GM23338 (cell line): ENCODE results near the gene ST6GALNAC3. TPM values are rescaled to one million over a fixed set of nuclear protein-coding genes. Genes with fewer than 3 reads are reported as not detected.

Experiments
- ATAC-seq: fragments of 200-7000 bp; cut with Tn5 transposase; 3 replicates; pipeline ENCODE4 v1.9.1; 2020
- DNase-seq: peaks from one replicate; pipeline ENCODE4 v3.0.0-alpha.2; 2015; ENCODE audit warnings: low spot score
- H2AFZ ChIP-seq: fragments of 200-600 bp; sonication (generic); 2 replicates; pipeline ENCODE4 v1.8.0; 2016; ENCODE audit warnings: antibody characterized with exemption, mild to moderate bottlenecking, moderate library complexity
- H3F3A ChIP-seq: fragments of 200-600 bp; sonication (generic); replicated peaks from 2 replicates; pipeline ENCODE4 v1.8.0; 2017; ENCODE audit warnings: antibody characterized with exemption, mixed run types, low read depth
- H3K27ac ChIP-seq: fragments of 200-600 bp; sonication (generic); 2 replicates; pipeline ENCODE4 v1.6.1; 2016; ENCODE audit warnings: low read depth
- H3K27me3 ChIP-seq: fragments of 200-600 bp; sonication (generic); 2 replicates; pipeline ENCODE4 v1.8.0; 2016; ENCODE audit warnings: mild to moderate bottlenecking, mixed run types, moderate library complexity; ENCODE audit not compliant: insufficient read depth
- H3K36me3 ChIP-seq: fragments of 200-600 bp; sonication (generic); 2 replicates; pipeline ENCODE4 v1.8.0; 2016; ENCODE audit warnings: mild to moderate bottlenecking; ENCODE audit not compliant: insufficient read depth
- H3K4me1 ChIP-seq: fragments of 200-600 bp; sonication (generic); 2 replicates; pipeline ENCODE4 v1.8.0; 2016; ENCODE audit warnings: mild to moderate bottlenecking, moderate library complexity; ENCODE audit not compliant: insufficient read depth
- H3K4me2 ChIP-seq: fragments of 200-600 bp; sonication (generic); 2 replicates; pipeline ENCODE4 v1.7.1; 2017; ENCODE audit warnings: mixed run types
- H3K4me3 ChIP-seq: fragments of 200-600 bp; sonication (generic); 2 replicates; pipeline ENCODE4 v1.6.1; 2016; ENCODE audit warnings: mixed run types
- H3K79me2 ChIP-seq: fragments of 200-600 bp; sonication (generic); replicated peaks from 2 replicates; pipeline ENCODE4 v1.8.0; 2017; ENCODE audit warnings: mild to moderate bottlenecking; ENCODE audit not compliant: insufficient read depth
- H3K9me2 ChIP-seq: fragments of 200-600 bp; sonication (generic); 2 replicates; pipeline ENCODE4 v1.8.0; 2017; ENCODE audit not compliant: insufficient read depth
- H4K20me1 ChIP-seq: fragments of 200-600 bp; sonication (generic); replicated peaks from 2 replicates; pipeline ENCODE4 v1.8.0; 2017; ENCODE audit warnings: mild to moderate bottlenecking; ENCODE audit not compliant: insufficient read depth
- H3K27ac Mint-ChIP-seq: 2 replicates; pipeline ENCODE4 v1.8.0; 2020; ENCODE audit warnings: inconsistent platforms, mild to moderate bottlenecking, moderate library complexity, mixed read lengths
- H3K27me3 Mint-ChIP-seq: 3 replicates; pipeline ENCODE4 v1.8.0; 2022; ENCODE audit warnings: low read depth, mild to moderate bottlenecking, moderate library complexity, mixed read lengths, inconsistent platforms; ENCODE audit not compliant: insufficient read depth, poor library complexity
- H3K36me3 Mint-ChIP-seq: 3 replicates; pipeline ENCODE4 v1.8.0; 2021; ENCODE audit warnings: low read depth, mild to moderate bottlenecking, inconsistent platforms, moderate library complexity, mixed read lengths
- H3K4me1 Mint-ChIP-seq: 3 replicates; pipeline ENCODE4 v1.8.0; 2020; ENCODE audit warnings: mild to moderate bottlenecking, inconsistent platforms, mixed read lengths
- H3K4me3 Mint-ChIP-seq: 3 replicates; pipeline ENCODE4 v1.8.0; 2021; ENCODE audit warnings: moderate library complexity, mild to moderate bottlenecking, inconsistent platforms, mixed read lengths
- H3K9me3 Mint-ChIP-seq: 3 replicates; pipeline ENCODE4 v1.8.0; 2020; ENCODE audit warnings: moderate library complexity, mild to moderate bottlenecking, inconsistent platforms, mixed read lengths
- CREB1 ChIP-seq: fragments of 250-450 bp; sonication (Bioruptor Pico); IDR thresholded peaks from 2 replicates; pipeline ENCODE4 v1.5.0; 2020; ENCODE audit warnings: low read depth, mild to moderate bottlenecking, moderate library complexity
- CTCF ChIP-seq, 2 experiments: fragments of 200-600 bp in 1 of 2; sonication (generic) in 1 of 2; conservative IDR thresholded peaks; 2 replicates each; pipeline versions ENCODE4 v1.5.1 to v1.6.1; 2016 to 2017; ENCODE audit warnings: antibody characterized with exemption in 2 of 2, low read depth in 2 of 2, mild to moderate bottlenecking in 2 of 2, moderate library complexity in 1 of 2
- EZH2 ChIP-seq: fragments of 200-600 bp; sonication (generic); IDR thresholded peaks from one replicate; pipeline ENCODE4 v1.8.0; 2017; ENCODE audit warnings: antibody characterized with exemption, mild to moderate bottlenecking, low read depth; ENCODE audit not compliant: unreplicated experiment
- EZH2phosphoT487 ChIP-seq: fragments of 200-600 bp; sonication (generic); IDR thresholded peaks from one replicate; pipeline ENCODE4 v1.8.1; 2018; ENCODE audit warnings: antibody characterized with exemption; ENCODE audit not compliant: unreplicated experiment
- NANOG ChIP-seq: IDR thresholded peaks from 2 replicates; pipeline ENCODE4 v1.6.1; 2016; ENCODE audit warnings: antibody characterized with exemption, borderline replicate concordance
- POLR2AphosphoS5 ChIP-seq: IDR thresholded peaks from 2 replicates; pipeline ENCODE4 v1.6.1; 2016; ENCODE audit warnings: antibody characterized with exemption, low read depth
- REST ChIP-seq: IDR thresholded peaks from one replicate; pipeline ENCODE4 v1.6.1; 2018; ENCODE audit warnings: antibody characterized with exemption; ENCODE audit not compliant: unreplicated experiment
- STAT1 ChIP-seq: IDR thresholded peaks from one replicate; pipeline ENCODE4 v1.6.1; 2016; ENCODE audit warnings: antibody characterized with exemption; ENCODE audit not compliant: unreplicated experiment
- ZNF114 ChIP-seq: fragments of 250-450 bp; sonication (Bioruptor Pico); IDR thresholded peaks from 2 replicates; pipeline ENCODE4 v1.5.0; 2020; ENCODE audit warnings: mild to moderate bottlenecking, moderate library complexity
- ZNF331 ChIP-seq: fragments of 250-450 bp; sonication (Bioruptor Pico); IDR thresholded peaks from 2 replicates; pipeline ENCODE4 v1.5.0; 2020; ENCODE audit warnings: low read depth, mild to moderate bottlenecking, moderate library complexity
- polyA plus RNA-seq: library from polyadenylated mRNA; unstranded; fragments of >200 nt; fragmentation: Nextera tagmentation; extraction: Ambion mirVana; gene quantifications from 2 replicates; pipeline ENCODE4 v1.2.1, GENCODE V29; 2016
- total RNA-seq: library from RNA; depleted of rRNA; stranded (reverse); fragments of >200 nt; shearing (Covaris generic); gene quantifications from 2 replicates; pipeline ENCODE4 v1.2.3, GENCODE V29; 2014
- TF ChIP-seq, protein P1 (sequence below): IDR thresholded peaks from 2 replicates; pipeline ENCODE4 v1.6.1; 2016; ENCODE audit warnings: antibody characterized with exemption

Gene ST6GALNAC3
- total and polyA plus RNA-seq, 2 experiments from 2014 or later = 4.7 to 11.6 TPM

GRCh38 chr1:76260279-76260678 is 185.7 kb downstream of the ST6GALNAC3 start:
- no peaks in the 10 kb centered on the region for H3K79me2 ChIP-seq
- Mint-ChIP-seq H3K27ac (no peak overlapping the region), H3K9me3 (no peaks in the 10 kb centered on the region), H3K36me3 (no peaks in the 10 kb centered on the region), H3K27me3 (no peaks in the 10 kb centered on the region), H3K4me1 (peaks cover 25% of the 10 kb centered on the region), H3K4me3 (no peak overlapping the region)
- H3K4me1 ChIP-seq = peaks cover 4% of the 10 kb centered on the region; the same call in 1 of the 2 replicates
- no peak overlapping the region for H3K4me2 ChIP-seq
- DNase-seq (no peak), ATAC-seq (no peak)
- no peak for TF ChIP-seq EZH2phosphoT487
- TF ChIP-seq ZNF114 (CRISPR knock-in tag) = no peak
- no peak for TF ChIP-seq EZH2
- TF ChIP-seq STAT1 = no peak
- no peak for TF ChIP-seq ZNF331
- TF ChIP-seq POLR2AphosphoS5 = no peak
- TF ChIP-seq, protein P1, sequence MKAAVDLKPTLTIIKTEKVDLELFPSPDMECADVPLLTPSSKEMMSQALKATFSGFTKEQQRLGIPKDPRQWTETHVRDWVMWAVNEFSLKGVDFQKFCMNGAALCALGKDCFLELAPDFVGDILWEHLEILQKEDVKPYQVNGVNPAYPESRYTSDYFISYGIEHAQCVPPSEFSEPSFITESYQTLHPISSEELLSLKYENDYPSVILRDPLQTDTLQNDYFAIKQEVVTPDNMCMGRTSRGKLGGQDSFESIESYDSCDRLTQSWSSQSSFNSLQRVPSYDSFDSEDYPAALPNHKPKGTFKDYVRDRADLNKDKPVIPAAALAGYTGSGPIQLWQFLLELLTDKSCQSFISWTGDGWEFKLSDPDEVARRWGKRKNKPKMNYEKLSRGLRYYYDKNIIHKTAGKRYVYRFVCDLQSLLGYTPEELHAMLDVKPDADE = no peak
- H3K9me2 ChIP-seq = no peaks in the 10 kb centered on the region
- H3K27me3 ChIP-seq = no peaks in the 10 kb centered on the region
- H2AFZ ChIP-seq = no peak overlapping the region
- H3K36me3 ChIP-seq = no peaks in the 10 kb centered on the region
- H4K20me1 ChIP-seq = no peaks in the 10 kb centered on the region
- no peak overlapping the region for H3K27ac ChIP-seq
- H3K4me3 ChIP-seq = no peak overlapping the region
- no peaks in the 10 kb centered on the region for H3F3A ChIP-seq

DNA sequence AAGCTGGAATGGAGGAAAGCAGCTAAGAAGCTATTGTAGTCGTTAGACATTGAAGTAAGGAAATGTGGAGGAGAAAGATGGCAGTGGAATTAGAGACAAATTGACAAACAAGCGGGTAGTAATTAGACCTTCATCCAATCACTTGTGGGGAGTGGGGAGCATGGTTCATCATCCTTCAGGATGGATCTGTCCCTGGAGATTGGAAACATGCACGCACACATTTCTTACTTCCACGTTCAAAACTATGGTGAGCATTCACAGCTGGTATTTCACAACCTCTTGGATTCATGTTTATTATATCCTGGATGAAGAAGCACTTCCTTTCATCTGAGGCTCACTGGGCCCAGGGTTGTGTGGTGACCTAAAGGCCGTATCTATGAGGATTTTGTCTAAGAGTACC is 188.1 kb downstream of the ST6GALNAC3 start:
- Mint-ChIP-seq H3K4me3 (no peak overlapping the region), H3K27ac (no peak overlapping the region), H3K9me3 (no peaks in the 10 kb centered on the region), H3K27me3 (no peaks in the 10 kb centered on the region), H3K36me3 (no peaks in the 10 kb centered on the region; the same call in 2 of the 3 replicates), H3K4me1 (peaks cover 17% of the 10 kb centered on the region)
- no peaks in the 10 kb centered on the region for H3F3A ChIP-seq
- TF ChIP-seq ZNF331 = no peak
- TF ChIP-seq, protein P1 = no peak
- no peak for TF ChIP-seq STAT1
- no peak for TF ChIP-seq CREB1
- TF ChIP-seq NANOG = no peak
- no peak for TF ChIP-seq CTCF (conservative IDR thresholded peaks at IDR 0.05; ENCODE audit: low read depth in 2 of 2)
- TF ChIP-seq REST = no peak
- no peak for TF ChIP-seq POLR2AphosphoS5
- peaks cover 2% of the 10 kb centered on the region; the same call in 1 of the 2 replicates for H3K4me1 ChIP-seq
- no peak overlapping the region for H3K4me2 ChIP-seq
- no peak overlapping the region for H3K4me3 ChIP-seq
- no peak overlapping the region for H3K27ac ChIP-seq
- H3K36me3 ChIP-seq = no peaks in the 10 kb centered on the region
- no peak overlapping the region for H2AFZ ChIP-seq
- no peaks in the 10 kb centered on the region for H3K79me2 ChIP-seq
- ATAC-seq (no peak), DNase-seq (no peak)
- 0 out of 2 replicates have a peak, but pooled peaks cover 3% of the 10 kb centered on the region for H3K9me2 ChIP-seq
- H4K20me1 ChIP-seq = no peaks in the 10 kb centered on the region
- no peaks in the 10 kb centered on the region for H3K27me3 ChIP-seq
